ENCODE measurements around the gene ALG5.

Gene ALG5

DNA sequence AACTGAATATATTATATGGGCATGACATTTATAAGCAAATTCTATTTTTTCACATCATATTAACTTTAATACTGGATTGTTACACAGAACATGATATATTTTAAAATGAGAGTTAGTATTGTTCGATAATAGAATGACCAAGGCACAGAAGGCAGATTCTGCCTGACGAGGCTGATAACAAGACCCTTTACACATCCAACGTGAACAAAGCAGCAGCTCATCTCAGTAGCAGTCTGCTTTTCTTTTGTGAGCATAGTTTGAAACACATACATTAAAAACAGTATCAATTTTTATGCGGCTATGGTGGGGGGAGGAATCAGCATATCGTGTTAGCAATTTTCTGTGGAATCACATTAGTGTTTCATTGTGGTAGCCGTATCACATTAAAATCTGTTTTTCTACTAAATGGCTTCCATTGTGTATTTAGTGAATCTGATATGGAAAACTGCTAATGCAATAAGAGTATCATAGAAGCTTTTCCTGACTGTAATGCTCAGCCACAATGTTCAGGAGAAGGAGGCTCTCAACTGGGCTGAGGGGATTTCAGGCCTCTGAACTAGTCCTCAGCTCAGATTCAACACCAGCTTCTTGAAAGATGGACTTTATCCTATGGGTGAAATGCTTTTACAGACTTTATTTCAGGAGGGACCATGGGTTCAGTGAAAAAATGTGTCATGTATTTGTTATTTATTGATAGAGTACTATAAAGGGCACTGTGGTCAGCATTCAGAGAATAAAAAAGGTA lies 83.1 kb downstream of the ALG5 start:
- DNase-seq (ENCODE audit: low read depth, low spot score) = no peak

DNA sequence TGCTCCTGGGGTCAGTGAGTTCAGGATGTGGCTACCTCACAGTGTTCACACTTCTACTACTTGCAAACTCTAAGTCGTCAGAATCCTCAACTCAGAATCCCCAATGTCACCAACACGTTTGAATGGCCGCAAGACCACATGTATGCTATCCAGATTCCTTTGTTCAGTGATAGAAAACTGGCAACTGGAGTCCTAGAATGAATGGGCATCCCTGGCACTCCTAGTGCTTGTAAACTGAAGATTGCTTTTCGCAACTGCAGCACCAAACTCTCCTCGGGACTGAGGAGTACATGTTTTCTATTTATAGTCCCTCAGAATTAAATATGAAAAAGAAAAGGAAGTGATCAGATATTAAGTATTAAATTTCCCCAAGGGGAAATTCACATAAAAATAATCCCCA lies 84.0 kb downstream of the ALG5 start:
- DNase-seq (ENCODE audit: low read depth, low spot score) = no peak

DNA sequence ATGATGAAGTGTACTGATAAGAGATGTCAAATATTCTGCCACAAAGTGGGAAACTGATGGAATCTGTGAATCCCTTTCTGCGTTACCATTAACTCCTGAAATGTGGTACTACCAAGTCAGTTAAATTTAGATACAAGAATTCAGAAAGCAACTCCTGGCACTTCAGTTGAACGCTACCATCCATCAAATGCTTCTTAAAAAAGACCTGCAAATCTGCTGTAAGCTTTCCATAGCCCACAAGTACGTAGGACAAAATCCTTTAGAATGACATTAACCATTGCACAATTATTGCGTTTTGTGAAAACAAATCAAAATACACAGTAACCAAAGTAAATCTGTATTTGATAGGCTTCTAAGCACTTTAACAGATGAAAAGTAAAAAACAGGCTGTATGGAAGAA lies 84.5 kb downstream of the ALG5 start:
- DNase-seq (ENCODE audit: low read depth, low spot score) = no peak

DNA sequence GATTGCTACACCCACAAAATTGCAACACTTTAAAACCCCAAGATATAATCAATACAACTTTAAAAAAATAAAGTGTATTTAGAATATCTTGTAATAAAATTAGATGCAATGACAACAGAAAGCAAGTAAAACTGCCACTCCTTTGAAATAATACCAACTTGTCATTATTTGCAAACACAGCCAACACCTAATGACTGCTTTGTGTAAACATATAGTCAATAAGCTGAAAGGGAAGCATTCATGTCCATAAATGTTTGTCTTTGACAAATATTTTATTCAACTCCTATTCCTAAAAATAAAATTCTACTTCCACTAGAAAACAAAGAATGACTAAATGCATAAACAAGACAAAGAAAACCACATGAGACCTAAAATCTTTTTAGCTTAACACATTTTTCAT lies 85.7 kb downstream of the ALG5 start:
- no peak for DNase-seq (ENCODE audit: low read depth, low spot score)

DNA sequence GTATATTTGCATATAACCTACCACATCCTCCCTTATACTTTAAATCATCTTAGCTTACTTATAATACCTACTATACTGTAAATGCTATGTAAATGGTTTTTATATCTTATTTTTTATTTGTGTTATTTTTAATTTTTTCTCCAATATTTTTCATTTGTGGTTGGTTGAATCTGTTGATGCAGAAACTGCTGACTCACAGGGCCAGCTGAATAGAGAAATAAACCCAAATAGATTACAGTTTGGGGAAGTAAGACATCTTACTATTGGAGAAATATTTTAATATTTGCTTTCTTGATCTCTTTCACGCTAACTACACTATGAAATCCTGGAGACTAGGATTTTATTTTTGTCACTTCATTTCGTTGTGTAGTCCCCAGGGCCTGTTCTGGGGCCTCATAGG lies 86.2 kb downstream of the ALG5 start:
- no peak for DNase-seq (ENCODE audit: low read depth, low spot score)

DNA sequence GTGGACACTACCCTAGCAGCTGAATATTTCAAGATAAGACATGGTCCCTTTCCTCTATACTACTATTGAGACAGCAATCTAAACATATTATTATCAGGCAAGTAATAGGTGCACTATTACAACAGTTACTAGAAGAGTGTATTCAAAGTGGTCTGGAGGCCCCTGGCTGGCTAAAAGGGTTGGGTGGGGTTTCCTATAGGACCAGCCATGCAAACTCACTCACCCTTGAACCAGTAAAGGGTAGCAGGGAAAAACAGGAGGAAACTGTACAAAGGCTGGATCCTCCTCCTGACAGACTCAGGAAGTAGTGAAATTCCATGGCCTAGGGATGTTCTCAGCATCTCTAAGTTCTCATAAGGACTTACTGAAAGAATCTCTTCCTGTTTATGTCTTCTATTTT lies 86.8 kb downstream of the ALG5 start:
- DNase-seq (ENCODE audit: low read depth, low spot score) = no peak

DNA sequence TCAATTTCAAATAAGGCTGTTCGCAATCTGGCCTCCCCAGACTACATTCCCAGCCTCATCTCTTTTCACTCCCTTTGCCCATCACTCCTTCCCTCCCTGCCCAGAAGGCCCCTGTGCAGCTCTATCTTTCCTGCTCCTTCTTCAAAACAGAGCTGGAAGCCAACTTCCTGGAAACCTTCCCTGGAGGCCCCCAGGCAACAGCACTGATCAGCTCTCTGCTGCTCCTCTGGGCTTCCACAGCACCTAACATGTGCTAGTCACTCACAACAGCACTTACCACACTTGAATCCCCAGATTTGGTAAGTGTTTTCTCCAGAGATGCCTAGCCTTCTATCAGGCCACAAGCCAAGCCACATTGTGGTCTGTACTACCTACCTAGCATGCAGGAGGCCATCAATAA lies 88.6 kb downstream of the ALG5 start:
- no peak for DNase-seq (ENCODE audit: low read depth, low spot score)

DNA sequence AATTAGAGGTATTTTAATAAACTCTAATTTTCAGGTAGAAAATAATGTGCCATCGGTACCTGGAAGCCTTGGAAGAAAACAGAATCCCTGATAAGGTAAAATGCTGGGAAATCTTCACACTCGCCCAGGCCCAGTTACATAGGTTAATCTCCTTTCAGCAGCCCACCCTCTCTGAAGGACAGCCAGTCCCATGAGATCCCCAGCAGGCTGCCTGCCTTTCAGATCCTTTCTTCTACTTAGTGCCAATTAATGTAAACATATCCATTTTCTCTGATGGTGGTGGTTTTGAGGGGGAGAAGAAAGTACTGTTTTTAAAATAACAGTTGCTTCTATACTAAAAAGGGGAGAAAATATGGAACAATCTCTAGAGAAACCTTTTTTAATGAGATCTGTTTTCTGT lies 91.3 kb downstream of the ALG5 start:
- DNase-seq (ENCODE audit: low read depth, low spot score) = no peak

DNA sequence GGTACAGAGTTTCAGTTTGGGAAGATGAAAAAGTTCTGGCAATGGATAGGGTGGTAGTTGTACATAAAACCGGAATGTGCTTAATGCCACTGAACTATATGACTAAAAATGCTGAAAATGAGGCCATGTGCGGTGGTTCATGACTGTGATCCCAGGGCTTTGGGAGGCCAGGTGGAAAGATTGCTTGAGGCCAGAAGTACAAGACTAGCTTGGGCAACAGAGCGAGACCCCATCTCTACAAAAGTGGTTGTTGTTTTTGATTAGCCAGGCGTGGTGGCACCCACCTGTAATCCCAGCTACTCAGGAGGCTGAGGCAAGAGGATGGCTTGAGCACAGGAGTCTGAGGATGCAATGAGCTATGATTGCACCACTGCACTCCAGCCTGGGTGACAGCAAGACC lies 91.9 kb downstream of the ALG5 start:
- DNase-seq (ENCODE audit: low read depth, low spot score) = no peak

DNA sequence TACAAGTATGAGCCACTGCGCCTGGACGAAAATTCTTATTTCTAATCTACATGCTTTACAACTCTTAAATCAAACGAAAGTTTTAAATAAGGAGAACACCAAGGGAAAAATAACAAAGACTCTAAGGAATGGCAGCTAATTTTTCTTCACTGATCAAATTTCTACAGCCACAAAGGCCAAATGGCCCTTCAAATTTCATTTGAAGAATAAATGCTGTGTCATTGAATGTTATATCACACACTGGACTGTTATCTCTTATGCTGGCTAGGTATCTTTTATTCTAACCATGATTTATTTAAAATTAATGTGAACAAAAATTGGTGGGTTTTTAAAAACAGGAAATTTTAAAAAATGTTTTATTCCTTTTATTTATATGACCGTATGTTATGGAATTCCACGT lies 93.2 kb downstream of the ALG5 start:
- DNase-seq (ENCODE audit: low read depth, low spot score) = no peak

DNA sequence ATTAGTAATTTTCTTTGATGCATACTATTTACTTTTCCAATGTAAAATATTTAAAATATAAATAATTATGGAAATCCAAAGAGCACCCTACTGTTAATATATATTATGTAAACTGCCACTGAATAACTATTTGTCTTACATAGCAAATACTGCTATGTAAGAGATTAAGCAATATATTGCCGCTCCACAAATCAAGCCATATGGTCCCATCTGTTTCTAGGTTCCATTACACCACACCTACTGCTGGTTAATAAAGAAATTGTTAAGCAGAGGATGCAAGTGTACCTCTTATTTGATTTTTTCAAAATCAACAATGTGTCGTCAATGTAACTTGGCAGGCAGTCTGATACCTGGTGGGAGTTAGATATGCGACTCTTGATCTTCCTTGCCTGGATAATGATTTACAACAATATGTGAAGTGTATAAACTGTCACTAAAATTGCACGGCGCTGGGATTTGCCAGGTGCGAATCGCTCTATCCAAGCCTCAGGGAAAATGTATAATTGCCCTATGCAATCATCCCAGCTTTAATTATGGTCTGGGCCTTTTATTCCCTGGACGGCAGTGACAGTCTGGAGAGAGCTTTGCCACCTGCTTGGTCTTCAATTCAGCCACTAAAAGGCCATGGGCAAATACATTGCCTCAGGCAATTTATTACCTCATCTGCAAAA lies 95.1 kb downstream of the ALG5 start:
- DNase-seq (ENCODE audit: low read depth, low spot score) = no peak

Measured in brain pericyte (primary cell).